Fibroblast of villous mesenchyme (primary cell): Measurements from ENCODE around the gene PCDHGB3. TPM values are rescaled to one million over a fixed set of nuclear protein-coding genes. Genes with fewer than 3 reads are reported as not detected.
"Not testable (repeated sequence)": the region's sequence is repeated elsewhere in the genome, so short reads cannot be mapped to it uniquely, and the experiment has no call there.

Experiments
- DNase-seq: peaks from one replicate; pipeline ENCODE4 v3.0.0-alpha.2; 2010; ENCODE audit warnings: low read depth
- H3K4me3 ChIP-seq: 2 replicates; pipeline ENCODE4 v1.5.1; 2011; ENCODE audit warnings: low read depth, mild to moderate bottlenecking, low read length
- total RNA-seq: library from RNA; depleted of rRNA; stranded (reverse); fragments of >200 nt; gene quantifications from 2 replicates; pipeline ENCODE4 v1.2.3, GENCODE V29; 2012
- TF ChIP-seq, protein P1 (sequence below): IDR thresholded peaks from 2 replicates; pipeline ENCODE4 v1.5.1; 2012; ENCODE audit warnings: low read depth, mild to moderate bottlenecking, low read length; ENCODE audit not compliant: insufficient read depth

Gene PCDHGB3
- total RNA-seq = 3.9 and 5.2 TPM in 2 replicates

DNA sequence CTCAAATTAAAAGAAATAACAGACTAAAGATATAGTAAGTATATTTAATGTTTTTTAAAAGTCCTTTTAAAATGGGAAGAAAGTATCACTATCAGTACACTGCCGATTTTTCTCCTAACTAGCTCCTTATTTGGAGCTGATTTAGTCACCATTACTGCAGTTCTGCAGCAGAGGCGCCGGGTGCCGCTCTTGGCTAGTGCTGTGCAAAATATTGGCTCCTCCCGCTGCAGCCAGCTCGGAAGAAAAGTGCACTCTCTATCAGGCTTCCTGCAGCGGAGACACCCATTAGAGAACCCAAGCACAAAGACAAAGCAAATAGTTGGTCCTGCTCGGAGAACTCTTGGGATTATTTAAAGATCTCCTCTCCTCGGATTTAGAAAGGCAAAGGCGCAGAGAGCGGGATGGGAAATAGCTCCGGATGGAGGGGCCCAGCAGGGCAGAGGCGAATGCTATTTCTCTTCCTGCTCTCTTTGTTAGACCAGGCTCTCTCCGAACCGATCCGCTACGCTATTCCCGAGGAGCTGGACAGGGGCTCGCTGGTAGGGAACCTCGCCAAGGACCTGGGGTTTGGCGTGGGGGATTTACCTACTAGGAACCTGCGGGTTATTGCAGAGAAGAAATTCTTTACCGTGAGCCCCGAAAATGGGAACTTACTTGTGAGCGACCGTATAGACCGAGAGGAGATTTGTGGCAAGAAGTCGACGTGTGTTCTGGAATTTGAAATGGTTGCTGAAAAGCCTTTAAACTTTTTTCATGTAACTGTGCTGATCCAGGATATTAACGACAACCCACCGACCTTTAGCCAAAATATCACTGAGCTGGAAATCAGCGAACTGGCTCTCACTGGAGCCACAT lies at the start of gene PCDHGB3:
PCDHGB3 (plus strand) TSS at position 249 of the 855 bp plus-strand sequence; CDS start at position 402, 153 bp downstream.
- DNase-seq = peak; percentile 54
- TF ChIP-seq, protein P1, sequence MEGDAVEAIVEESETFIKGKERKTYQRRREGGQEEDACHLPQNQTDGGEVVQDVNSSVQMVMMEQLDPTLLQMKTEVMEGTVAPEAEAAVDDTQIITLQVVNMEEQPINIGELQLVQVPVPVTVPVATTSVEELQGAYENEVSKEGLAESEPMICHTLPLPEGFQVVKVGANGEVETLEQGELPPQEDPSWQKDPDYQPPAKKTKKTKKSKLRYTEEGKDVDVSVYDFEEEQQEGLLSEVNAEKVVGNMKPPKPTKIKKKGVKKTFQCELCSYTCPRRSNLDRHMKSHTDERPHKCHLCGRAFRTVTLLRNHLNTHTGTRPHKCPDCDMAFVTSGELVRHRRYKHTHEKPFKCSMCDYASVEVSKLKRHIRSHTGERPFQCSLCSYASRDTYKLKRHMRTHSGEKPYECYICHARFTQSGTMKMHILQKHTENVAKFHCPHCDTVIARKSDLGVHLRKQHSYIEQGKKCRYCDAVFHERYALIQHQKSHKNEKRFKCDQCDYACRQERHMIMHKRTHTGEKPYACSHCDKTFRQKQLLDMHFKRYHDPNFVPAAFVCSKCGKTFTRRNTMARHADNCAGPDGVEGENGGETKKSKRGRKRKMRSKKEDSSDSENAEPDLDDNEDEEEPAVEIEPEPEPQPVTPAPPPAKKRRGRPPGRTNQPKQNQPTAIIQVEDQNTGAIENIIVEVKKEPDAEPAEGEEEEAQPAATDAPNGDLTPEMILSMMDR = peak; percentile 50
- peak within 1 kb of the TSS; percentile 31 for H3K4me3 ChIP-seq

DNA sequence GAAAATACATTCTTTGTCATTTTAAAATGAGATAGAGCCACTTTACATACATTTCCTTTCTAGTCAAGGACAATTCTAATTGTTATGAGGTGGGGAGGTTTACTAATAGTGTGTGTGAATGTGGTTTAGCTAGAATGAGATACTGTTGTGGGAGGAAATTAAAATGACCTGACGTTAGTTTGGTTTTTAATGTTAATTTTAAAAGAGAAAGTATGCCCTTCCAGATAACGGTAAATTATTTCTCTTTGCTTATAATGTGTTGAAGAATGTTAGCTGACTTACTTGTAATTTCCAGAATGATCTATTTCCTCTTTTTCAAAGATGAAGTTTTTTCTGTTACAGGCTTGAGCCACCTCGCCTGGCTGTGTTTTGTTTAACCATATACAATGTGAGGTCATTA lies 47.8 kb upstream of the PCDHGB3 start:
- no peak overlapping the region for H3K4me3 ChIP-seq
- TF ChIP-seq, protein P1 = no peak
- DNase-seq = no peak

DNA sequence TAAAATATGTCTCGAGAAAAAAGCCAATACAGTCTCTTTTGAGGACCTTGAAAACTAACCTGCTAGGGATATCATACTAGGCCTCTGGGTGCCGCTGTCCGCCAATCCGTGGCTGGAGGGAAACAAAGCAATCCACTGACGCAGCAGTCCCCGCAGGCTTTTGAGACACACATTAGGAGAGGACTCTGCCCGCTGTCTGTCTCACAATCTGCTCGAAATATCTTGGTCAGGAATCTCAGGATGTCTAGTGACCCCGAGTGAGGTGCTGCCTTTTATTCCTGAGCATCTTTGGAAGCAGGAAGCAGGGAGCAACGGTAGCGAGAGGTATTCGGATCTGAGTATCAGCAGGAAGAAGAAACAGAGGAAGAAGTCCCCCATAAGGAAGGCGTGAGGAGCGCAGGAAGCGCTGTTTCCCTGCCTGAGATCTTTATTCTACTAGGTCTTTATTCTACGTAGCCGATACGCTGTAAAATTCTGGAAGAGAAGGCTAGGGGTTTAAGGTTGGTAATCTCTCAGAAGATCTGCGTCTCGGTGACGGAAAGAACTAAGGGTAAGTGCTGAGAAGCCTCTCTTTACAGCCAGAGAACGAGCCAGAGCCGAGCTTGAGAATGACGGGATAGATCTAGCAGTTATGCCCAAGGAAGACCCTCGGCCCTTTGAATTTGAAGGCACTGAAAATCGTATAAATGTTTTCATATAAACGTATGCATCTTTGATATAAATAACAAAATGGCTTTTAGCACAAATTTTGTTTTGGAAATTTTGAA lies 43.8 kb upstream of the PCDHGB3 start:
- peak overlapping the region; percentile 63 for H3K4me3 ChIP-seq
- peak; percentile 72 for DNase-seq
- TF ChIP-seq, protein P1 = peak; percentile 69

DNA sequence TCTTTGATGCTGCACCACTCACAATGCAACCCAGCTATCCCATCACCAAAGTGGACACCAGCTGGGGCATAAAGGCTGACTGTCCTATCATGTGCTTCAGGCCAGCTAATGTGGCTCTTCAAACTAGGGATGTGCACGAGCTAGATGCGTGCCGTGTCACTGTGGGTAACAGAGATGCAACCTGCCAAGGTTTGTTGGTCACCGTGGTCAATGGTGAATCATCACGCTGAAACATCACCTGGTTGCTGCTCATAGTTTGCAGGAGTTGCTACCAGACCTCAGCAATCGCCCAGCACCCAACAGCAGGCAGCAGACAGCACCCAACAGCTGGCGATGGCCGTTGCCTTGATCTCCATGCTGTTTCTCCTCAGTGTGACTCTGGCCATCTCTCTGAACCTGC lies 41.8 kb upstream of the PCDHGB3 start:
- no peak for DNase-seq
- no peak overlapping the region for H3K4me3 ChIP-seq
- TF ChIP-seq, protein P1 = no peak

DNA sequence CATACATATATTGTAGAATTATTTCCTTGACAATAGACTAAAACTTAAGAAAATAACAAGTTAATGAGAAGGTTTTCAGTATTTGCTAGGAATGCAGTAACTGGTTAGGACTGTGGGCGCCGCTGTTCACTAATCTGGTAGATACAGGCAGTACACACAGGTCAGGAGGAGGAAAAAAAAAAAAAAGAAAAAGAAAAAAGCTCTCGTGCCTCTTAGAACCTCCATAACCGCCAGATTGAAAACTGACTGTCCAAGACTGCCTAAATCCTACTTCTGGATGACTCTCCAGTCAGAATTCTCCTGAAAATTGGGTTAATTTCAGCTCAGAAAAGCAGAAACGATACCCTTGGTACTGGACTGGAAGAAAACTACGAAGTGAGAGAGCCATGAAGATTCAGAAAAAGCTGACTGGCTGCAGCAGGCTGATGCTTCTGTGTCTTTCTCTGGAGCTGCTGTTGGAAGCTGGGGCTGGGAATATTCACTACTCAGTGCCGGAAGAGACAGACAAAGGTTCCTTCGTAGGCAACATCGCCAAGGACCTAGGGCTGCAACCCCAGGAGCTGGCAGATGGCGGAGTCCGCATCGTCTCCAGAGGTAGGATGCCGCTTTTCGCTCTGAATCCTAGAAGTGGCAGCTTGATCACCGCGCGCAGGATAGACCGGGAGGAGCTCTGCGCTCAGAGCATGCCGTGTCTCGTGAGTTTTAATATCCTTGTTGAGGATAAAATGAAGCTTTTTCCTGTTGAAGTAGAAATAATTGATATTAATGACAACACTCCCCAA lies 39.6 kb upstream of the PCDHGB3 start, which contains the start of gene PCDHGA1:
PCDHGA1 (plus strand) TSS at position 216 of the 782 bp plus-strand sequence.
- DNase-seq = peak; percentile 67
- TF ChIP-seq, protein P1 = peak; percentile 72
- H3K4me3 ChIP-seq = peak within 1 kb of the TSS; percentile 50

DNA sequence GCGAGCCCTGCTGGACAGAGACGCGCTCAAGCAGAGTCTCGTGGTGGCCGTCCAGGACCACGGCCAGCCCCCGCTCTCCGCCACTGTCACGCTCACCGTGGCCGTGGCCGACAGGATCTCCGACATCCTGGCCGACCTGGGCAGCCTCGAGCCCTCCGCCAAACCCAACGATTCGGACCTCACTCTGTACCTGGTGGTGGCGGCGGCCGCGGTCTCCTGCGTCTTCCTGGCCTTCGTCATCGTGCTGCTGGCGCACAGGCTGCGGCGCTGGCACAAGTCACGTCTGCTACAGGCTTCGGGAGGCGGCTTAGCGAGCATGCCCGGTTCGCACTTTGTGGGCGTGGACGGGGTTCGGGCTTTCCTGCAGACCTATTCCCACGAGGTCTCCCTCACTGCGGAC lies 37.5 kb upstream of the PCDHGB3 start:
- not testable (repeated sequence) for DNase-seq, H3K4me3 ChIP-seq
